Muscle layer of duodenum (tissue), 2 donors: Measurements from ENCODE around the gene ARHGAP29.
"Not testable (repeated sequence)": the region's sequence is repeated elsewhere in the genome, so short reads cannot be mapped to it uniquely, and the experiment has no call there.

Experiments
- H3K27ac ChIP-seq: one replicate; pipeline ENCODE4 v1.7.0; 2013; ENCODE audit warnings: mild to moderate bottlenecking, low read length
- H3K27me3 ChIP-seq: one replicate; pipeline ENCODE4 v1.7.0; 2013; ENCODE audit warnings: low read depth, mild to moderate bottlenecking, control low read depth, low read length
- H3K36me3 ChIP-seq, 2 donors: one replicate each; pipeline ENCODE4 v1.7.0; 2013; ENCODE audit warnings: low read length in 2 of 2, control low read depth in 1 of 2, mild to moderate bottlenecking in 1 of 2; ENCODE audit not compliant: insufficient read depth in 2 of 2, control insufficient read depth in 1 of 2
- H3K4me1 ChIP-seq, 2 donors: one replicate each; pipeline ENCODE4 v1.7.0; 2013; ENCODE audit warnings: low read length in 2 of 2, mild to moderate bottlenecking in 2 of 2, control low read depth in 1 of 2, moderate library complexity in 1 of 2; ENCODE audit not compliant: insufficient read depth in 2 of 2, control insufficient read depth in 1 of 2
- H3K4me3 ChIP-seq, 2 donors: one replicate each; pipeline ENCODE4 v1.7.0; 2013; ENCODE audit warnings: low read length in 2 of 2, low read depth in 1 of 2, mild to moderate bottlenecking in 1 of 2
- H3K9me3 ChIP-seq, 2 donors: one replicate each; pipeline ENCODE4 v1.7.0; 2013; ENCODE audit warnings: low read length in 2 of 2, control low read depth in 1 of 2, mild to moderate bottlenecking in 1 of 2; ENCODE audit not compliant: control insufficient read depth in 1 of 2
- donor health status: healthy.

The ARHGAP29 gene

DNA sequence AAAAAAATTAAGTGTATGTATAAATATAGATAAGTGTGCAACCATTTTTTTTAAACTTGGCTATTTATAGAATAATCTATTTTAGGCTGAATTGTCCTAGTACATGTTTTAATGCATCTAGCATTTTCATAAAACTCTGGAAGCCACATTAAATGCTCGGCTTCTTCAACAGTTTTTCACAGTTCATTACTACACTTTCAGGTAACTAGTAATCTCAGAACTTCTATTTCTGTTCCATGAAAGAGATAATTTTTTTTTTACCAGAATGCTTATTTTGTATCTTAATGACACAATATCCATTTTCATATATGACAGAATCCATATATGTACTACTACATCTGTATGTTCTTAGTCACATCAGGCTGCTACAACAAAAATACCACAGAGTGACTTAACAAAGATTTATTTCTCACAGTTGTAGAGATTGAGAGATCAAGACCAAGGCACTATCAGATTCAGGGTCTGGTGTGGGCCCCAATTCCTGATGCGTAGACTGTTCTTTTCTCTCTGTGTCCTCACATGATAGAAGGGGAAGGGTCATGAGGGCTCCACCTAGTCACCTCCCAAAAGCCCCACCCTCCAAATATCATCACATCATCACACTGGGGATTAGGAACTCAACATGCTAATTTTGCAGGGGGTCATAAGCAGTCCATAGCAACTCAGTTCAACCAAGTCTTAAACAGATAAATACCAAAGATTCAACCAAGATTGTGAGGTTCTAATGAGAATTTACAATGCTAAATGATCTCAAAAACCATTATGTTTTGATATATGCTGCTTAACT is 43.1 kb downstream of the ARHGAP29 start:
- H3K9me3 ChIP-seq = no peaks in the 10 kb centered on the region
- H3K4me1 ChIP-seq = no peaks in the 10 kb centered on the region
- H3K27me3 ChIP-seq = no peaks in the 10 kb centered on the region
- H3K27ac ChIP-seq = no peak overlapping the region
- no peaks in the 10 kb centered on the region for H3K36me3 ChIP-seq
- H3K4me3 ChIP-seq = no peak overlapping the region

DNA sequence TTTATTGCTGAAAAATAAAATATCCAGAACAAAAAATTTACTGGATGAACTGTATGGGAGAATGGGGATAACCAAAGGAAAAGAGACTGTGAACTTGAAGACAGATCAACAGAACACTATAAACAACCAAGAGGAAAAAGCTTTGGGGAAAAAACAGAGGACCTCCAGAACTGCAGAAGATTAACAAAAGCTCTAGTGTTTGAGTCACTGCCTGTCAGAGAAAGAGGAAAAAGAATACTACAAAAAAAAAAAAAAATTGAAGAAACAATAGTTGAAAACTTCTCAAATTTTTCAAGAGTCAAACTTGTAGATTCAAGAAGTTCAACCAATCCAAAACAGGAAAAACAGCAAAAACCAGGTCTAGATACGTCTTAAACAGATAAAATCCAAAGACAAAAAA is 44.3 kb downstream of the ARHGAP29 start:
- no peak overlapping the region for H3K4me3 ChIP-seq
- no peaks in the 10 kb centered on the region for H3K9me3 ChIP-seq
- H3K4me1 ChIP-seq = no peaks in the 10 kb centered on the region
- H3K27ac ChIP-seq = no peak overlapping the region
- no peaks in the 10 kb centered on the region for H3K36me3 ChIP-seq
- H3K27me3 ChIP-seq = no peaks in the 10 kb centered on the region

DNA sequence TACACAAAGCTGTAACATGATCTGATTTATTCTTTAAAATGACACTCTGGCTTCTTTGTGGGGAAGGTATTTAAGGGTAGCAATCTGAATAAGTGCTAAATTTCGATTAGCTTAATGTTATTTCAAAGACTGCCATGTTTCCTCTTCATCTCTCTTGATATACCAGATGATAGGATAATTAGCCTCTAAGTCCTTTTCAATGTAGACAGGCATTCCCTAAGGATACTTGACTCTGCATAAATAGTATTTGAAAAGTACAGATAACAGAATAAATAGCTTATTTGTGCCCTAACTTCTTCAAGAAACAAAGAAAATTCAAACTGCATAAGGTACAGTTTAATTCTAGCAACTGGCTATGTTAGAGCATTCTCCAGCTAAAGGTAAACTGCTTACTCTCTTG is 46.2 kb downstream of the ARHGAP29 start:
- H3K9me3 ChIP-seq = no peaks in the 10 kb centered on the region
- H3K27me3 ChIP-seq = no peaks in the 10 kb centered on the region
- H3K4me3 ChIP-seq = no peak overlapping the region
- H3K4me1 ChIP-seq = no peaks in the 10 kb centered on the region
- no peaks in the 10 kb centered on the region for H3K36me3 ChIP-seq
- H3K27ac ChIP-seq = no peak overlapping the region

DNA sequence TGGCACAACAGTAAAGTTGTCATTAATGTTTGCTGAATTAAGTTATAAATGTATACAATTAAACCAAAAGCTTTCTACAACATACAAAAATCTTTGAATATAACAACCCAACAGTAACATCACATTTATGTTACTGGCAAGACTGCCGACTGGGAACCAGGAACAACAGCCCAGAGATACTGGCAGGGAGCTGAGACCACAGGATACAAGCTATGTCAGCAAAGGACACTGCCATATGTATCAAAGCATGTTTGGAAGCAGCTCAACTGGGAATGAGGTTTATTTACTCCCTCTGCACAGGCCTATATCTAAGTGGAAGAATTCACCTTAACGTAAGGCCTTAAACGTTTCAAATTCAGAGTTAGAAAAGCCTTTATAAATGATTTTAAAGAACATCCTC is 50.4 kb downstream of the ARHGAP29 start:
- H3K27me3 ChIP-seq = no peaks in the 10 kb centered on the region
- H3K4me3 ChIP-seq = no peak overlapping the region
- no peaks in the 10 kb centered on the region for H3K4me1 ChIP-seq
- H3K9me3 ChIP-seq = no peaks in the 10 kb centered on the region
- no peak overlapping the region for H3K27ac ChIP-seq
- H3K36me3 ChIP-seq = peaks cover 0 to 6% of the 10 kb centered on the region in 2 donors

DNA sequence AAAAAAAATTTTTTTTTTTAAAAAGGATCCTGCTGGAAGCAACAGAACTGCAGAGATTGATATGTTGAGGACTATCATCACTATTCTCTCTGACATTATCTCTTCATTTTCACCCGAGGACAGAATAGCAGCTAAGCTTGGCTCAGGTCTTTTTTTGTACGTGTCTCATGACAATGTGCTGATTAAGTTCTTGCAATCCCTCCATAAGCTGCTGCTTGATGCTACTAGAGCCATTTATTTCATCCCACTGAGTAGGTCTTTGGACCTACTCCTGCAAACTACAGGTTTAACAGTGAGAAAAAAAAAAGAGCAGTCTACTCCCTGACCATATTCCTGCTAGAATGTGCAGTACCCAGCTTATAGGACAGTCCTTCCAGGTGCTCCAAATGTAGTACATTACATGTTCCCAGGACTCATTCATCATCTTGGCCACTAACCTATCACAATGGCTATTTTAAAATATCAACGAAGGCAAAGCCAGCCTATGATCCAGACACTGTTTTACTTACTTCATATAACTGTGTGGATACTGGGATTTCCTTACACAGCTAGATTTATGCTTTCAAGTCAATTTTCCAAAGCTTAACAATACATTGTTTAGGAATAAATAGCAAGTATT is 54.1 kb downstream of the ARHGAP29 start:
- no peak overlapping the region for H3K27ac ChIP-seq
- H3K9me3 ChIP-seq = no peaks in the 10 kb centered on the region
- no peak overlapping the region for H3K4me3 ChIP-seq
- no peaks in the 10 kb centered on the region for H3K27me3 ChIP-seq
- peaks cover 0 to 6% of the 10 kb centered on the region in 2 donors for H3K36me3 ChIP-seq
- H3K4me1 ChIP-seq = no peaks in the 10 kb centered on the region

DNA sequence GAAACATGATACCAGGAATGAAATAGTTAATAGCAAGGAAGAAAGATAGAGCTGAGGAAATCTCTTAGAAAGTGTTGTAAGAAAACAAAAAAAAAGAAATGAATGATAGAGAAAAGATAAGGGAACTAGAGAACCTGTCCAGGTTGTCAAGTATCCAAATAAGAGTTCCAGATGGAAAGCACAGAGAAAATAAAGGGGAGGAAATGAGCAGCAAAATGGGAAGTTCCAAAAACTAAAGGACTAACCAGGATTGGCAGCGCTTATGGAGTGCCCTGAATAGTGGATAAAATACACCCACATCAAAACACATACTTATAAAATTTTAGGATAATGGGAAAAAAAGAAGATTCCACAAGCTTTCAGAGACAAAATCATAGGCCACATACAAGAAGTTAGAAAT is 55.2 kb downstream of the ARHGAP29 start:
- H3K4me3 ChIP-seq = no peak overlapping the region
- no peak overlapping the region for H3K27ac ChIP-seq
- no peaks in the 10 kb centered on the region for H3K27me3 ChIP-seq
- peaks cover 0 to 6% of the 10 kb centered on the region in 2 donors for H3K36me3 ChIP-seq
- no peaks in the 10 kb centered on the region for H3K9me3 ChIP-seq
- no peaks in the 10 kb centered on the region for H3K4me1 ChIP-seq

DNA sequence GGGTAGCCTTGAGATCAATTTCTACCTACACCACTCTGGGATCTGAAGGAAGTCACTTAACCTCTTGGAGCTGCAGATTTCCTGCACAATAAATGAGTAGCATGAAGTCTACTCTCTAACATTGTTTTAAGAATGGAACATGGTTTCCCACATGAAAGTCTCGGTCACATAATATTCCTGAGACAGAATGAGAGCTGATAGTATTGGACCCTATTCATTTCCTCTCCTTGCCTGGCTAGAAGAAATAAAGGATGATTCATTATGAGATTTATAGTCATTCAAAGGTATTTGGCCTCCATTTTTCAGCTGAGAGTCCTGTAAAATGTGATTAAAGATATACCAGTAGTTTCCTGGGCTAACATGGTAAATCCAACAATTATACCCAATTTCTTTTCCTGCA is 56.7 kb downstream of the ARHGAP29 start:
- Histone ChIP-seq H3K9me3 (no peaks in the 10 kb centered on the region), H3K27me3 (no peaks in the 10 kb centered on the region), H3K36me3 (peaks cover 0 to 9% of the 10 kb centered on the region in 2 donors), H3K27ac (no peak overlapping the region), H3K4me3 (no peak overlapping the region), H3K4me1 (no peaks in the 10 kb centered on the region)

DNA sequence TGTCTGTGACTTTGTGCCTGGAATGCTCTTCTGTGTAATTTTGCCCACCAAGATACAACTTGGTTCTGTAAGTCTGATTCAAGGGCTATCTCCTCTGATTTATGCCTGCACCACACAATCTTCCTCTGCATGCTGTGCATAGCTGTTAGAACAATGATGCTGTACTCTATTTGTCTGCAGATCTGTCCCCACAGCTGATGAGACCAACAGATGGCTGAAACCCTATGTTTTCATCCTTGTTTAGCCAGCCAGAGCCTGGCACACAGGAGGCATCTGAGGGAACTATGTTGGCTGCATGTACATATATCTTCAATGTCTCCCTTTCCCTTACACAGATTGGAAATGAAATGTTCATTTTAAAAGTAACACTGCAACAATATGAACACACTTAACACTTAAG is 58.5 kb downstream of the ARHGAP29 start:
- no peaks in the 10 kb centered on the region for H3K27me3 ChIP-seq
- no peaks in the 10 kb centered on the region for H3K9me3 ChIP-seq
- no peak overlapping the region for H3K4me3 ChIP-seq
- H3K27ac ChIP-seq = no peak overlapping the region
- peaks cover 6 to 9% of the 10 kb centered on the region in 2 donors for H3K36me3 ChIP-seq
- H3K4me1 ChIP-seq = no peaks in the 10 kb centered on the region

DNA sequence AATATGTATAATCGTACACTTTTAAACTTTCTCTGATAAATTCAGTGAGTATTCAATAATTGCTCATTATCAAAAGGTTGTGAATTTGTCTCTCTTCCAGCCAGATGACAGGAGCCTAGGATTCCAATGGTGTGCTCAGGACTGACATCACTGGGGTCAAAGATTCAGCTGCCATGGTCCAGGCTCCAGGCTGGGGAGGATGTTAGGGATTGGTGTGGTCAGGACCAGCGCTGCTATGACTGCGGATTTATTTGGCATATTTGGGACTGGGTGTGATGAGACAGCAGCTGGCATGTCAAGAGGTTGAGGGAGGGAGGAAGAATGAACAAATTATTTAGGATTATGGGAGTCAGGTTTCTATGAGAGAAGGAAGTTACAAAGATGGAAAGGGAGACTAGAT is 68.3 kb downstream of the ARHGAP29 start:
- H3K27me3 ChIP-seq = no peaks in the 10 kb centered on the region
- no peak overlapping the region for H3K4me3 ChIP-seq
- no peaks in the 10 kb centered on the region for H3K4me1 ChIP-seq
- no peak overlapping the region for H3K27ac ChIP-seq
- peaks cover 10 to 12% of the 10 kb centered on the region in 2 donors for H3K36me3 ChIP-seq
- H3K9me3 ChIP-seq = peaks cover 0 to 4% of the 10 kb centered on the region in 2 donors

DNA sequence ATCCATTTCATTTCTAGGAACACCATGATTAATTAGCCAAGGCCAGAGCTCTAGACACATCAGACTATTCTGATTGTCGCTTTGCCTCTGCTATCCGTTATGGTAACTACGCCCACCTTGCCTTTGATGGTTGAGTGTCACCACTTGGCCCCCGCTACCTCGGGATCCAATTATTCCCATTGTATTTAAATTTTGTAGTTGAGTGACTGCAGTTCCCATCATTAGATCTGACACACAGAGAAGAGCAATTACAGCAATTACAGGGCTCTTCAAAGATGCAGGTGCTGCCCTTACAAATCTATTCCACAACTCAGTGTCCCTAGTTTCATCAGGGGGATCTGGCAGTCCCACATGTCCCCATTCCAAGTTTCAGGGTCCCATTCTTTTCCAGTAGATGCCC is 71.5 kb downstream of the ARHGAP29 start:
- Histone ChIP-seq H3K27ac (no peak overlapping the region), H3K4me3 (no peak overlapping the region), H3K36me3 (no peaks in the 10 kb centered on the region), H3K27me3 (no peaks in the 10 kb centered on the region), H3K9me3 (peaks cover 0 to 4% of the 10 kb centered on the region in 2 donors), H3K4me1 (peaks cover 0 to 2% of the 10 kb centered on the region in 2 donors)

DNA sequence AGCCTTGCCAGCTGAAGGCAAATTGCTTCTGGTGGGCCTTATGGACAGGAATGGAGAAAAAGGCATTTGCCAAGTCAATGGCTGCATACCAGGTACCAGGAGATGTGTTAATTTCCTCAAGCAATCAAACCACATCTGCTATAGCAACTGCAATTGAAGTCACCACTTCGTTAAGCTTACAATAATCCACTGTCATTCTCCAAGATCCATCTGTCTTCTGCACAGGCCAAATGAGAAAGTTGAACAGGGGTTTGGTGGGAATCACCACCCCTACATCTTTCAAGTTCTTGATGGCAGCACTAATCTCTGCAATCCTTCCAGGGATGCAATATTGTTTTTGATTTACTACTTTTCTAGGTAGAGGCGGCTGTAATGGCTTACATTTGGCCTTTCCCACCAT is 72.5 kb downstream of the ARHGAP29 start:
- H3K27me3 ChIP-seq, H3K27ac ChIP-seq, H3K9me3 ChIP-seq, H3K4me1 ChIP-seq, H3K4me3 ChIP-seq, H3K36me3 ChIP-seq: not testable (repeated sequence)

DNA sequence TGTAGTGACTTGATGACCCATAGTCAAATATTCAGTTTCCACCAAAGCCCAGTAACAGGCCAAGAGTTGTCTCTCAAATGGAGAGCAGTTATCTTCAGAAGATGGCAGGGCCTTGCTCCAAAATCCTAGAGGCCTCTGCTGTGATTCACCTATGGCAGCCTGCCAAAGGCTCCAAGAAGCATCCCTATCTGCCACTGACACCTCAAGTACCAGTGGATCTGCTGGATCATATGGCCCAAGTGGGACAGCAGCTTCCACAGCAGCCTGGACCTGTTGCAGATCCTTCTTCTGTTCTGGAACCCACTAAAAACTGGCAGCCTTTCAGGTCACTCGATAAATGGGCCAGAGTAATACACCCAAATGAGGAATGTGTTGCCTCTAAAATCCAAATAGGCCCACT is 73.3 kb downstream of the ARHGAP29 start:
- H3K27ac ChIP-seq, H3K4me1 ChIP-seq, H3K9me3 ChIP-seq, H3K4me3 ChIP-seq, H3K27me3 ChIP-seq, H3K36me3 ChIP-seq: not testable (repeated sequence)
